Measurements from ENCODE around the gene ACTN2.

The ACTN2 gene

GRCh38 chr1:236692128-236692527, 5.8 kb downstream of the ACTN2 start:
- no peak for DNase-seq

DNA sequence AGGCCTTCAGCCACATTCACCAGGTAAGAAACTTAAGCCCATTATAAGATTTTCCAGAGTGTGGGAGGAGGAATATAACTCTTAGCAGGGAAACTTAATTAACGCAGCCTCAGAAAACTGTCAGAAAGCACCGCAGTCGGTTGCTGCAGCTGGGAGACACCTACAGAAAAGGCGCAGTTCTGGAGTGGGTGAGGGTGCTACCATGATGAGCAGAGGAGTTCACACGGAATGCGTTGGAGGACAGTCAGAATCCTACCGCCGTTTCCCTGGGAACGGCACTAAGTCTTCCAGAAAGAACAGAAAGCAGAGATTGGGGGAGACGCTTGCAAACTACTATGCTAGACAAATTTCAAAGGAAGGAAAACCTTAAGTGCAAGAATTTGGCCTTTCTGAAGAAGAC, 6.4 kb downstream of the ACTN2 start:
- no peak for DNase-seq

DNA sequence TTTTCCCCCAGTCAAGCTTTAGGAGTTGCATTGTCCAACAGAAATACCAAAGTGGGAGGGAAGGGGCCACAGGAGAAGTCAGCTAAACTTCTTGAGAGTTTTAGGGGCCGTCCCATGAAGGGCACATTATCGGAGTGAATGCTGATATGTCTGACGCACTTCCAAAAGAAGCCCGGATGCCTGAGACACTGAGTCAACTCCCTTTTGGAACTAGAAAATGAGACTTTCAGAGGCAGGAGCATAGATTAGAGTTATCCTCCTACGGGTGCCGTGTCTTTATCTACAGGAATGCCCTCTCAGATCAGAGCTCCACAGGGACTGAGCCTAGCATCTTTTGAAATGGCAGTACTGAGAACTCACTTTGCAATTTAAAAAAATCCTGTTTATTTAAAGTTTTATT, 13.1 kb downstream of the ACTN2 start:
- DNase-seq, result no peak

DNA sequence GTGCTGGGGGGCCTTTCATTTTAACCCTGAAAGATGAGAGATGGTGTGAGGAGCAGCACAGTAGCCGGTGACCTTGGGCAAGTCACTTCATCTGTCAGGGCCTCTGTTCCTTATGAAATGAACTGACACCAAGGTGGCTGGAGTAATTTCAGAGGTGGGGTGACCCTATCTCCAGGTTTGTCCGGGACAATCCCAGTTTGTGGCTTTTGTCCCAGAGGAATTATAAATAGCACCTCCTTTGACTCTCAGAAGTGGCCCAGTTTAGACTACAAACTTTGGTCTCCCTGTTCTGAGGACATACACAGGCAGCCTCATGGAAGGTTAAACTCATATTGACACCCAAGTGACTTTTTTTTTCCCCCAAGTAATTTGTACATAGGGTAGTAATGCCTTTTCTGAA, 14.6 kb downstream of the ACTN2 start:
- no peak for DNase-seq

- DNase-seq, result no peak
Observed at GRCh38 chr1:236701782-236702181, 15.5 kb downstream of the ACTN2 start.

- DNase-seq, result no peak
Observed at GRCh38 chr1:236702791-236703394, 16.6 kb downstream of the ACTN2 start.

DNA sequence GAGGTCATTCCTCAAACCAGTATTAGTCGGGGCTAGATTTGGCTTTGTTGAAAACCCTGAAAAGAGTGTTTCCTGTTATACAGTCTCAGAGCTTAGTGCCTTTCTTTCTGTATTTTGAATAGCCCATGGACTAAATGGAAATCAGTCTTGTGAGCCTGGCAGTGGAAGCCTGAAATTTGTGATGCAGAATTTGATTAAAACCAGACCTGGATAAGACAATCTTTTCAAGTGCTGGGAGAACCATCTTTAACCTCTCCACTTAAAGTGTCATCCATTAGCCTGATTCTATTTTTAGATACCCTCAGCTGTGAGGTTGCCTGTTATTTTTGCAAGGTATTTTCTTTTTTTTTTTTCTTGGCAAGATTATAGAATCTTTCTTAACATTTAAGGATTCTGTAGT, 19.5 kb downstream of the ACTN2 start:
- no peak for DNase-seq

- DNase-seq, result no peak
Observed at GRCh38 chr1:236706183-236706582, 19.9 kb downstream of the ACTN2 start.

DNA sequence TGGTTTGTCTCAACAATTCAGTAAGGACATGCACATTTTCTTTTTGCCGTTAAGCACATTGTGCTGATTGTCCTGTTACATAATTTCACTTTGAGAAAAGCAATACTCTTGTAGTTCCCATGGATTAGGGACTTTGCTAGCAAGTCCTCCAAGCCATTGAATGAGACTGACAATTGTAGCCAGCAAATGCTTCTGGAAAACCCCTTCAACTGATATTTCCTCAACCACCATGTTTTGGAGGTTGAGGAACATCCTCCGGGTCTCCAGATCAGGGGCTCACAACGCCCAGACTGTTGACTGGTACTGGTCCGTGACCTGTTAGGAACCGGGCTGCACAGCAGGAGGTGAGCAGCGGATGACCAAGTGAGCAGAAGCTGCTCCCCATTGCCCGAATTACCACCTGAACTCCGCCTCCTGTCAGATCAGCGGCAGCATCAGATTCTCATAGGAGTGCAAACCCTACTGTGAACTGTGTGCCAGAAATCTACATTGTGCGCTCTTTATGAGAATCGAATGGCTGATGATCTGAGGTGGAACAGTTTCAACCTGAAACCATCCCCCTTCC, 24.1 kb downstream of the ACTN2 start:
- no peak for DNase-seq

DNA sequence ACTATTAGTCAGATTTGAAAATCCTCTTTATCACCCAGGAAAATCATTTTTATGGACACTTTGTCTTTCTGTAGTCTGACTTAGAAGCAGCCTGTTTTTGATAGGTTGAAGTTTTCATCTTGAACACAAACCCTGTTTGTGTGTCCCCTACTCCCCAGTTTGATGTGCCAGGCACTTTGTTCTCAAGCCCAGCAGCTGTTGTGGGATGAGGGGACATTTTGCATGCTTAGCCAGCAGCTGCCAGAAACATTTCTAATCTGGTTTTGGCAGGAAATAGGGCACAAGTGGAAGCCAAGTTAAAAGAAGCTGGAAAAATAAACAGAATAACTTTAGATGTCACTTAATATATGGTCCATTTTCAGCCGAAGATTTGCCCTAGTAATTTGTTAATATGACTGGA, 29.9 kb downstream of the ACTN2 start:
- no peak for DNase-seq

DNA sequence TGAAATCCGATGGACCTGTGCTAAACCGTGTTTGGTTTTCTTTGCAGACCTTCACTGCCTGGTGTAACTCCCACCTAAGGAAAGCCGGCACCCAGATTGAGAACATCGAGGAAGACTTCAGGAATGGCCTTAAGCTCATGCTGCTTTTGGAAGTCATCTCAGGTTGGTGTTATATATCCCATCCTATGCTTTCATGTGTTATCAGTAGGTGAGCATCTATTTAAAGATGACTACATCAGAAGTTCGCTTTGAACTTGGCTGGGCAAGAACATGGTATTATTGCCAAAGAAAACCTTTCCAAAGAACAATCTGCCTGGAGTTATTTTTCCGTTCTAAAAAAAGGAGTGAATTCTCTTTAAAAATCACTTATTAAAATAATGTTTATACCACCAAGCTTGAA, 31.5 kb downstream of the ACTN2 start:
- DNase-seq, result no peak

DNA sequence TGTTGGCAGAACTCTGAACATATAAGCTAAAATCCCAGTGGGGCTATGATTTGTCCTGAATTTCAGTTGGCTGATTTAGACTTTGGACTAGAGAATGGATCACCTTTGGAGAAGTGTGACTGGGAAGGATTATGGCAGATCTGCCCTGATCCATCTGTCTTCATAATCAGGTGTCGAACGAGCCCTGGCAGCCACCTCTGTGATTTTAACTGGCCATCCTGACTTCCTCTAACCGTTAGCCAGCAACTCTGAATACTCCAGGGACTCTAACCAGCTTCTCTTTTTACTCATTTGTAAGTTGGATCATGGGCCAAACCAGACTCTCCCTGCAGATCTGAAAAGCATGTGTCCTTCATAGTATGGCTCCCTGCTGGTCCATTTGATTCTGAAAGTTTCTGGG, 32.0 kb downstream of the ACTN2 start:
- no peak for DNase-seq

GRCh38 chr1:236720206-236720605, 33.9 kb downstream of the ACTN2 start:
- no peak for DNase-seq

GRCh38 chr1:236720611-236721010, 34.3 kb downstream of the ACTN2 start:
- DNase-seq, result no peak

GRCh38 chr1:236724049-236724448, 37.8 kb downstream of the ACTN2 start:
- no peak for DNase-seq

DNA sequence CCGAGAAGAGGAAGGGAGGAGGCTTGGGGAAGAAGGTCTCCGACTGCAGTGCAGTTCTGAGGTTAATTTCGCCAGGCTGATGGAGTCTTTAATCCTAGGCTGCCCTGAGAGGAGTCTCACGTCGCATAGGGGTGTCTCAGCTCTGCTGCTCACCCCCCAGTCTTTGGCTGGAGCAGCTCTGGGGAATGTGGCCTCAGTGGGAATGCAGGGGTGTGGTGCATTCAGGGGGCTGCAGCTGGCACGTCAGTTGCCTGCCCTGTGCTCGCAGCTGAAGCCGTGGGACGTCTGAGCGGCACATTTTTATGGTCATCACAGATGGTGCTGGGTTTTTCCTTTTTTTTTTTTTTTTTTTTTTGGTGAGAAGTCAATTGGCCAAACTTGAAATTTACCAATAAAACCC, 38.2 kb downstream of the ACTN2 start:
- DNase-seq, result no peak

DNA sequence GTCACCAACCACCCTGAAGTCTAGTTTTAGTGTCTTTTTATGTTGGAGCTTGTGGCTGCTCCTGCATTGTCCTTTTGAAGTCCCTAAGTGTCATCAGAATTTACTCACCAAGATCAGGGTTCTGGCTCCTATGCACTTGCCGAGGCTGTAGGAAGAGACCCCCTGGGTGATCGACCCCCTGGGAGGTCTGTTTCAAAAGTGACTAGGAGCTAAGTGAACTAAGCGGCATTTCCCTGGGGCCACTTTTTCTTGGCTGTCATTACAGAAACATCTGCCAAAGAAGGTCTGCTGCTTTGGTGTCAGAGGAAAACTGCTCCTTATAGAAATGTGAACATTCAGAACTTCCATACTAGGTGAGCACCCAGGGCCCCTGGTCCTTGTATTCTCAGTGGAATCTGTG, 39.4 kb downstream of the ACTN2 start:
- DNase-seq, result no peak

DNA sequence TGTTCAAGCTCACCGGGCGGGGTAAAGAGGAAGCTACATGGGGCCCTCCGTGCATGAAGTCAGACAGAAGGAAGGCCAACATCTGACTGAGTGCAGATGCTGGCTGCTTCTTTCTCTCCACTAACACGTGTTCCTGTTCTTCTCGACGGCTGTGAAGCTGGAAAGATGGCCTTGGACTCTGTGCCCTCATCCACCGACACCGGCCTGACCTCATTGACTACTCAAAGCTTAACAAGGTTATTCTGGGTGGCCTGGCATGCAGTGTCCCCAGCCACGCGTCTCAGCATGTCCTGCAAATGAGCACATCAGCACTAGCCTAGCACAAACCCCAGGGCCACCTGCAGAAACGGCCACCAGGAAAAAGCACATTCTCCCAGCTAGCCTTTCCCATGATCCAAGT, 41.2 kb downstream of the ACTN2 start:
- DNase-seq, result no peak

DNA sequence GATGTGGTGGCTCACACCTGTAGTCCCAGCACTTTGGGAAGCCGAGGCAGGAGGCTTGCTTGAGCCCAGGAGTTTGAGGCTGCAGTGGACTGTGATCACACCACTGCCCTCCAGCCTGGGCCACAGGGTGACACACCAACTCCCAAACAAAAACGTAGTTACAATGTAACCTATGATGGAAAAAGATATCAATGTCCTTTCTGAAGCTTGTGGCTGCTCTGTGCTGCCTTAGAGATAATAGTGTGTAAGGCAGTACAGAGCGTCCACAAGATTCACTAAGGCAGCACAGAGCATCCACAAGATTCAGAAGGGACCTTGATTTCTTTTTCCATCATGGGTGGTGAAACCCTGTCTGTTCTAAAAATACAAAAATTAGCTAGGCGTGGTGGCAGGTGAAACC, 42.5 kb downstream of the ACTN2 start:
- no peak for DNase-seq

DNA sequence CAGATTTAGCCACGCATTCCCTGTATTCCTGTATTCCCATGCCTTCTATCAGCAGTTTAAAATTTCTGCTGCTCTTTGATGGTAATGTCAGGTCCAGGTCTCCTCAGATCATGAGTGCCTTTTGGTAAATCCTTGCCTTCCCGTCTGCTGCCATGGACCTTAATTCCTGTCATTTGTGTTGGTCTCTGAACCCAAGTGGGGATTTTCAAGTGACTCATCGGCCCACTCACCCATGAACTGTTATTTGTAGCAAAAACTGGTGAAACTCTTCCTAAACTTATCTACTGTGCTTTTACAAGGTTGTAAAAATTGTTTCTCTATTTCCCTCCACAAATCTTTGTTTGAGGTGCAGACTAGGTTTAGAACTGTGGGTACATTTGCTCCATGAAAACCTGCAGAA, 47.4 kb downstream of the ACTN2 start:
- DNase-seq, result no peak

- no peak for DNase-seq
Observed at GRCh38 chr1:236734141-236734765, 48.0 kb downstream of the ACTN2 start.

DNA sequence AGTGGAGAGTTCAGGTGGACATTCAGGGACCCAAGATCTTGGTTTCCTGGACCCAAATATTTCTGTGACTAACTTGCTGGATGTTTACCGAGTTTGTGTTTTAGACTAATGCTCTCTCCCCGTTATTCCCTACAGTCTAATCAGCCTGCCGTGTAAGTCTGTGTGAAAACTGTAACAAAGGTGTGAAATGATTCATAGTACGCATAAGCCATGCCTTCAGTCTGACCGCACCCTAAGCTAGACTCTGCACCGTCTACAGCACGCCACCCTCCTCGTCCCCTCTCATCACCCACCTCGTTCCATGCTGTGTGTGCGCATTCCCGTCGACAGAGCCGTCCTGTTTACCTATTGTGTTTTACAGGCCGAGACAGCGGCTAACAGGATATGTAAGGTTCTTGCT, 50.5 kb downstream of the ACTN2 start:
- DNase-seq, result no peak

GRCh38 chr1:236741753-236742152, 55.5 kb downstream of the ACTN2 start:
- no peak for DNase-seq

DNA sequence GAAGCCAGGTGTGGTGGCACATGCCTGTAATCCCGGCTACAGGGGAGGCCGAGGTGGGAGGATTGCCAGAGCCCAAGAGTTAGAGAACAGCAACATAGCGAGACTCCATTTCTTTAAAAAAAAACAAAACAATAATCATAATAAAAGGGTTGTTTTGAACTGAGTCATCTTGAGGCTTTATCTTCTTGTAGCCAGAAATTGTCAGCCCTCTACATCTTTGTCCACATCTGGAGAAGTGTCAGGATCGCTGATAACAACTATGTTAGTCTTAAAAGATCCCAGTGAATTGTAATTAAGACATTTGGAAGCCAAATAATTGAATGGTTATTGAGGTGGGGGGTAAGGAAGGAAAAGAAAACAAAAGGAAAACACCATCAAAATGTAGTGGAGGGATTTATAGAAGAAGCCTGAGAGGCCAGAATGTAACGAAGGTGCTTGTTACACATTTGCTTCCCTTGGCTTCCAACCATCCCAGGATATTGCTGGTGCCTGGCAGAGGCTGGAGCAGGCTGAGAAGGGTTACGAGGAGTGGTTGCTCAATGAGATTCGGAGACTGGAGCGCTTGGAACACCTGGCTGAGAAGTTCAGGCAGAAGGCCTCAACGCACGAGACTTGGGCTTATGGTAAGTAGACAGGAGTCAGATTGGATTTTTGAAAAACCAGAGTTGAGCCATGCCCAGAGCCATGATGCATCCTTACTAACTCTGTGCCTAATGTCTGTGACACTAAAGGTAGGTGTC, 56.3 kb downstream of the ACTN2 start:
- no peak for DNase-seq
